ENCODE data around the gene CSNK1G3.
"Not testable (repeated sequence)": the region's sequence is repeated elsewhere in the genome, so short reads cannot be mapped to it uniquely, and the experiment has no call there.

The CSNK1G3 gene

GRCh38 chr5:123561230-123561629 is 49.3 kb downstream of the CSNK1G3 start:
- DNase-seq: no peak

DNA sequence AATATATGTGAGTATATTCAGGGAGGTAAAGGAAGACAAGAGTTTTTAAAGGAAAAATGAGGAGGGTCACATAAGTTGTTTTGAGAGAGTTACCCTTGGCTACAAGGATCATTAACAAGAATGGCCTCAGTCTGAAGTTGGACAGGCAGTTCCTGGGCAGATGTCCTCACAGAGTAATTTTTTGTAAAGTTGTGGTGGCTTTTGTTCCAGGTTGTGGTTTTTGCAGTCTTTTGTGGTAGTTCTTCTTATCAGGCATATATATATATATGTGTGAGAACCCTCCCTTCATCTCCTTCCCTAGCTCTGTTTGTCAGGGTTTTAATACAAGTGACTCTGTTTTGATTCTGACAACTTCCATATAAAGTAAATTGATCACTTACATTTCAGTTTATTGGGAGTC is 60.0 kb downstream of the CSNK1G3 start:
- DNase-seq: no peak

GRCh38 chr5:123578390-123578789 is 66.4 kb downstream of the CSNK1G3 start:
- no peak for DNase-seq

DNA sequence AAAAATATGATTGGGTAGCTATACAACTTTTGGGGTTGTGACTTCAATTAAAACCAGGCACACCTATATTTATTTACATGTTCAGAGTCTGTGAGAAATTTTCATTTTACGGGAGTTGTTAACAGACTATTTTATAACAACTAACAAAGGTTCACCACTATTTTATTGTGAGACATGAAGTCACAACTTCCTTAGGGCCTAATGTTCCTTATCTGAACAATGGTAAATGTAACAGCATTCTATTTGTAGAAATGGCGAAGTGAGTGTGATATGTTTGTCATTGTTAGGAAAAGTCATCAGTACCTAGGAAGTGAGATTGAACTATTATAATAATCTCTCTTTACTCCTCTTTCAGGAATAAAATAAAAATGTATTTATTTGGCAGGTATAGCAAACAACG is 67.4 kb downstream of the CSNK1G3 start:
- no peak for DNase-seq

GRCh38 chr5:123582550-123583285 is 70.7 kb downstream of the CSNK1G3 start:
- DNase-seq: no peak

GRCh38 chr5:123585871-123586270 is 73.9 kb downstream of the CSNK1G3 start:
- DNase-seq: no peak

GRCh38 chr5:123594434-123594833 is 82.5 kb downstream of the CSNK1G3 start:
- DNase-seq: no peak

- no peak for DNase-seq
These were observed 85.0 kb downstream of the CSNK1G3 start for GRCh38 chr5:123597018-123597417.

- DNase-seq: no peak
These were observed 86.2 kb downstream of the CSNK1G3 start for GRCh38 chr5:123598028-123598689.

DNA sequence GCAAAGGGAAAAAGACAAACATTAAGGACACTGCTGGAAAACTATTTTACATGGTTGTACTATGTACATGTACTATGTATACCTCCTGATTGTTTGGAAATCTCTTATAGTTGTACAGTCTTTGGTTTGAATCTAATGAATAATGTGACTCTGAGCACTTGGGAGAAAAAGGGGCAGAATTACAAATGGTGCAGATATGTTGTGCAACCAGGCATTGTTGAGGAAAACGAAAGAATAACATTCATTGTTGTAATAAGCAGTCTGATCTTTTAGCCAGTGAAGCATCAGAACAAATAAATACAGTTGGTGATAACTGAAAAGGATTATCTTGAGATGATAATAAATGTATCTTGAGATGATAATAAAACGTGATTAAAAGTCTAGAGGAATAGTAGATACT is 87.2 kb downstream of the CSNK1G3 start:
- DNase-seq: no peak

GRCh38 chr5:123601610-123602009 is 89.6 kb downstream of the CSNK1G3 start:
- DNase-seq: no peak

DNA sequence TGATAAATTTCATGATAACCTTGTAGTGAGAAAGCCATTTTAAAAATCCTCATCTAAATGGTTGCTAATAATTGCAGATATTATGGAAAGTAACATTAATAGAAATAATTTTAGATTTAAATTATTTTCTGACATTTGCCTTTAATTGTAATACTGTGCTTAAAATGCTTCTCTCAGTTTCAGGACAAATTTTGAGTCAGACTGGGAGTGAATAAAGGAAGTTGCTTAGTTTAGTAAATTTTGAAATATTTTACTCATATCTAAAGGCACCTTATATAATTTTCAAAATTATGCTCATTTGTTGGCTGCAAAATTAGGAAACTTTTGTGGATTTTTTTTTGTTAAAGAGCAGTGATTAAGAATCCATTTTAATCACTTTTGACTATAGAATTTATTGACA is 93.8 kb downstream of the CSNK1G3 start:
- peak; percentile 8 for DNase-seq

DNA sequence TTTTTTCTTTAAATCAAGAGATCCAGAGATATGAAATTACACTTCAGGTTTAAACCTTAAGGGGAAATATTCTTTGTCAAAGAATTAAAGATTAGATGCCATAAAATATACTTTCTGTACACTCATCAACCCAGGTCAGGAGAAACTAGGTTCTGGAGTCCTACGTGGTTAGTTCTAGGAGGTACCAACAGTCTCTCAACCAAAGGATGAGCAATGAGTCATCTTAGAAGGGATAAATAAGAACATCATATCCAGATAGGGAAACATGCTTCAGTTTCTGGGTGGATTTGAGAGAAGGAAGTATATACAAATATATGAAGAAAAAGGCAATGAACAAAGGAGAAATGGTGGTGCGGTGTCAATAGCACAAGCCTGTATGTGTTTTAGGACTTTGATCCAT is 98.2 kb downstream of the CSNK1G3 start:
- DNase-seq: no peak

GRCh38 chr5:123610665-123611405 is 98.9 kb downstream of the CSNK1G3 start:
- DNase-seq: peak; percentile 47

GRCh38 chr5:123611406-123611709 is 99.4 kb downstream of the CSNK1G3 start:
- DNase-seq: no peak

DNA sequence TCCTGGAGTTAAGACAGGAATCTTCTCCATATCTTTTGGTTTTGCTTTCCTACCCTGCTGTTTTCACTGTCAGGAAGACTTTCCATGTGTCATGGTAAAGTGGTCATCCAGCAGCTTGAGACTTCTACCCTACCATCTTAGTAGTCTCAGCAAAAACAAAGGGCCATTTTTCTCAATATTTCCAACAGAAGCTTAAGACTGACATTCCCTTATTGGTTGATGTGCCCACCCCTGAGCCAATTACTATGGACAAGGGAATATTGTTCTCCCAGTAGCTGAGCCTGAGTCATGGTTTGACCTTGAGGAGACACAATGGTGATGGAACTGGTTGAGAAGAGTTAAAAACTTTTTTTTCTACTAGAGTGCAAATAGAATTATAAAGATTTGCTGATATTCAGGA is 105.6 kb downstream of the CSNK1G3 start:
- DNase-seq: no peak

- DNase-seq: no peak
These were observed 114.1 kb downstream of the CSNK1G3 start for GRCh38 chr5:123626051-123626450.

DNA sequence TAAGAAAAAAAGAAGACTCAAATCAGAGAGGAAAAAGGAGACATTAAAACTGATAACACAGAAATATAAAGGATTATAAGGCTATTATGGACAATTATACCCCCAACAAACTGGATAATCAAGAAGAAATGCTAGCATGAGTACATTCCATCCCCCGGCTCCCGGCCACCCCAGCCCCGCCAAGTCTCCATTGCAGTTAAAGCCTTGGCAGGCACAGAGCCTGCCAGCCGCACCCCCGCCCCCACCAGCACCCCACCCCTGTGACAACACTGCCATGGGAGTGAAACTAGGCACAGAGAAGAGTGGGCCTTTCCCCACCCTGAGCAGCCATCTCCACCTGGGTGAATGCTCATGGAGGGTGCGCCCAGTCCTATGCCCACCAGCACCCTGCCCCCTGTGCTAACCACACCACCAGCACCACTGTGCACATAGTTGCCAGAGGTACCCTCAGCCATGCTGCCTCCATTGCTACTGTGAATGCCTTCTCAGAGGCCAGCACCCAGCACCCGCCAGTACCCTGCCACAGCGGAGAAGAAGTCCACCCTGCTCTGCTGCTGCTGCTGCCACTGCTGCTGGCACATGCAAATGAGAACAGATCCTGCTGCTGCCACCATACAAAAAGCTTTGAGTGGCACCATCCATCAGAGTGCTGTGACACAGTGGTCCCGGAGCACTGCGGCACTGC is 117.0 kb downstream of the CSNK1G3 start:
- no peak for DNase-seq

DNA sequence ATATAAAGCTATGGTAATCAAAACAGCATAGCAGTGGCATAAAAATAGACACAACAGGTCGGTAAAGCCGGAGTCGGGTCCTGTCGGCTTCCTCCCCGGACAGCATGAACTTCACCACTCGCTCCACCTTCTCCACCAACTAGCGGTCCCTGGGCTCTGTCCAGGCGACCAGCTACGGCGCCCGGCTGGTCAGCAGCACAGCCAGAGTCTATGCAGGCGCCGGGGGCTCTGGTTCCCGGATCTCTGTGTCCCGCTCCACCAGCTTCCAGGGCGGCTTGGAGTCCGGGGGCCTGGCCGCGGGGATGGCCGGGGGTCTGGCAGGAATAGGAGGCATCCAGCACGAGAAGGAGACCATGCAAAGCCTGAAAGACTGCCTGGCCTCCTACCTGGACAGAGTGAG is 124.0 kb downstream of the CSNK1G3 start:
- no peak for DNase-seq

GRCh38 chr5:123637028-123637427 is 125.1 kb downstream of the CSNK1G3 start:
- DNase-seq: not testable (repeated sequence)

- no peak for DNase-seq
These were observed 127.3 kb downstream of the CSNK1G3 start for GRCh38 chr5:123639244-123639643.

- DNase-seq: no peak
These were observed 133.1 kb downstream of the CSNK1G3 start for GRCh38 chr5:123645024-123645603.

DNA sequence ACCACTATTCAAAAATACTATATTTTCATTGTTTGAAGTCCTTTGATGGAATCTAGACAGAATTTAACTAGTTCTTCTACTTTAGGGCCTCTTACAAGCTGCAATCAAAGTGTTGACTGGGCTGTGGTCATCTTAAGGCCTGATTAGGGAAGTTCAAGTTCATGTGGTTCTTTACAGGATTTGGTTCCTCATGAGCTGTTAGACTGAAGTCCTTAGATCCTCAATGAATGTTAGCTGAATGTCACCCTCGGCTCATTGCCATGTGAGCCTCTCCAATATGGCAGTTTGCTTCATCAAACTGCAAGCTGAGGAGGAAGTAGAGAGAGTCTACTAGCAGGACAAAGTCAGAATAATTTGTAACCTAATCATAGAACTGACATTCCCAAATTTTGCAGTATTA is 135.1 kb downstream of the CSNK1G3 start:
- DNase-seq: no peak
